Upper lobe of right lung (tissue), 1 donor: ENCODE data around the gene RPS23. TPM values are rescaled to one million over a fixed set of nuclear protein-coding genes. Genes with fewer than 3 reads are reported as not detected.
"Not testable (repeated sequence)": the region's sequence is repeated elsewhere in the genome, so short reads cannot be mapped to it uniquely, and the experiment has no call there.

Experiments used
- ATAC-seq: fragments of 200-7000 bp; cut with Tn5 transposase; one replicate; pipeline ENCODE4 v1.9.1; 2020; ENCODE audit warnings: mild to moderate bottlenecking, moderate library complexity
- DNase-seq: peaks from one replicate; pipeline ENCODE4 v3.0.0-alpha.2; 2020
- H3K27ac ChIP-seq: fragments of 200-600 bp; one replicate; pipeline ENCODE4 v1.8.0; 2022
- H3K27me3 ChIP-seq: fragments of 200-600 bp; one replicate; pipeline ENCODE4 v1.8.0; 2022; ENCODE audit warnings: mild to moderate bottlenecking
- H3K36me3 ChIP-seq: fragments of 200-600 bp; one replicate; pipeline ENCODE4 v1.8.0; 2022
- H3K4me1 ChIP-seq: fragments of 200-600 bp; one replicate; pipeline ENCODE4 v1.8.0; 2022
- H3K4me3 ChIP-seq: fragments of 200-600 bp; one replicate; pipeline ENCODE4 v1.8.0; 2022; ENCODE audit warnings: mild to moderate bottlenecking
- H3K9me3 ChIP-seq: fragments of 200-600 bp; one replicate; pipeline ENCODE4 v1.8.0; 2022
- intact Hi-C: fragments of 100-400 bp; cut with DNase I; formaldehyde crosslinking; loops from one replicate; pipeline ENCODE4 v1.11.0; 2022
- total RNA-seq: library from RNA; stranded (reverse); fragmentation: NEBNext Ultra II Directional; extraction: Animal tissue kit (Norgen Biotek cat#: 25700); gene quantifications from one replicate; pipeline ENCODE4 v1.2.1, GENCODE V29; 2021
- TF ChIP-seq, protein P1 (sequence below): fragments of 200-600 bp; IDR thresholded peaks from one replicate; pipeline ENCODE4 v1.8.0; 2022; ENCODE audit warnings: antibody characterized with exemption
- donor health status: DM: no; HTN: yes; CAD: no; lungs with severe emphysema.

Gene RPS23
- total RNA-seq, 1 donor from 2014 or later, result 1,379 TPM

DNA sequence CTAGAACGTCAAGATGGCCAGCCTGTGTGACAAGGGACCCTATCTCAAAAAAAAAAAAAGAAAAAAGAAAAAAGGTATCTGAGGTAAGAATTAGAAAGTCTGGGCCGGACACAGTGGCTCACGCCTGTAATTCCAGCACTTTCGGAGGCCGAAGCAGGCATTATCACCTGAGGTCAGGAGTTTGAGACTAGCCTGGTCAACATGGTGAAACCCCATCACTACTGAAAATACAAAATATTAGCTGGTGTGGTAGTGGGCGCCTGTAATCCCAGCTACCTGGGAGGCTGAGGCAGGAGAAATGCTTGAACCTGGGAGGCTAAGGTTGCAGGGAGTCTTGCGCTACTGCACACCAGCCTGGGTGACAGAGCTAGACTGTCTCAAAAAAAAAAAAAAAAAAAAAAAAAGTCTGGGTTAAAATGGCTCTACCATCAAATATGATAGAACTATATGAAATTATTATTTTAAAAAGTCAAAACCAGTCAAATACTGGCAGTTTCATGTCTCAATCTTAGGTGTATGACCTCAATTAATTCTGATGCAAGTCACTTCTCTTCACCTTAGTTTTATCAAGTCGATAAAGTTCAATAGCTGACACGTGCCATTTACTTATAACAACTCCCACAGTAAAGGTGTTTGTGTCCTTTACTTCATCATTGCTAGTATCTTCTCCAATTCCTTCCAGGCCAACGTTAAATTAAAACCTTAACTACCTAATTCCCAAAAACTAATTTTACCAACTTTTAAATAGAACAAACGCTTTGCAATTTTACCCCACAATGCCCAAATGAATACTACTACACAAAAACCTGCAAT is 1.1 kb downstream of the RPS23 start:
- intact Hi-C loops, result no loop called here
- peaks cover 16% of the 10 kb centered on the region for H3K4me1 ChIP-seq
- TF ChIP-seq, protein P1, sequence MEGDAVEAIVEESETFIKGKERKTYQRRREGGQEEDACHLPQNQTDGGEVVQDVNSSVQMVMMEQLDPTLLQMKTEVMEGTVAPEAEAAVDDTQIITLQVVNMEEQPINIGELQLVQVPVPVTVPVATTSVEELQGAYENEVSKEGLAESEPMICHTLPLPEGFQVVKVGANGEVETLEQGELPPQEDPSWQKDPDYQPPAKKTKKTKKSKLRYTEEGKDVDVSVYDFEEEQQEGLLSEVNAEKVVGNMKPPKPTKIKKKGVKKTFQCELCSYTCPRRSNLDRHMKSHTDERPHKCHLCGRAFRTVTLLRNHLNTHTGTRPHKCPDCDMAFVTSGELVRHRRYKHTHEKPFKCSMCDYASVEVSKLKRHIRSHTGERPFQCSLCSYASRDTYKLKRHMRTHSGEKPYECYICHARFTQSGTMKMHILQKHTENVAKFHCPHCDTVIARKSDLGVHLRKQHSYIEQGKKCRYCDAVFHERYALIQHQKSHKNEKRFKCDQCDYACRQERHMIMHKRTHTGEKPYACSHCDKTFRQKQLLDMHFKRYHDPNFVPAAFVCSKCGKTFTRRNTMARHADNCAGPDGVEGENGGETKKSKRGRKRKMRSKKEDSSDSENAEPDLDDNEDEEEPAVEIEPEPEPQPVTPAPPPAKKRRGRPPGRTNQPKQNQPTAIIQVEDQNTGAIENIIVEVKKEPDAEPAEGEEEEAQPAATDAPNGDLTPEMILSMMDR, result no peak
- H3K4me3 ChIP-seq, result peak overlapping the region; percentile 77
- ATAC-seq (no peak), DNase-seq (no peak)
- no peaks in the 10 kb centered on the region for H3K27me3 ChIP-seq
- H3K9me3 ChIP-seq, result no peaks in the 10 kb centered on the region
- peak overlapping the region; percentile 81 for H3K27ac ChIP-seq
- peaks cover 43% of the 10 kb centered on the region for H3K36me3 ChIP-seq

DNA sequence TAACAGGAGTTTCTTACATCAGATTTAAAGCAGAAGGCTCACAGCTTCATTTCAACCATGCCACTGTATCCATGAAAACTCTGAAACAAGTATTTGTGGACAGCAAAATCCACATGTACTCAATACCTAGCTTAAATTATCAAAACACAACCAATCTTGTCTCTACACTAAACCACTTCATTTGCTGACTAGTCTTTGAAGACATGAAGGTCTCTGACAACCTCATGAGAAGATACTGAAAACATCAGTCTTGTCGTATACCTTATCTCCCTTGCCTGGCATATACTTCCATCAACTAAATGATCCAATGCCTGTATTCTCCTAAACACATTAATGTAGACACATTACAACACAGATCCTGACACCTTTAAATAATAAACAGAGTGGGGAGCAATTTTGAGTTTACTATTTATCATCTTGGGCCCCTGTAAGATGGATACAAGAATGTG is 2.9 kb downstream of the RPS23 start:
- TF ChIP-seq, protein P1, result no peak
- Histone ChIP-seq H3K36me3 (peaks cover 43% of the 10 kb centered on the region), H3K9me3 (no peaks in the 10 kb centered on the region), H3K4me1 (peaks cover 16% of the 10 kb centered on the region), H3K4me3 (no peak overlapping the region), H3K27ac (no peak overlapping the region), H3K27me3 (no peaks in the 10 kb centered on the region)
- ATAC-seq, result no peak
- intact Hi-C loops, result no loop called here
- DNase-seq, result no peak

DNA sequence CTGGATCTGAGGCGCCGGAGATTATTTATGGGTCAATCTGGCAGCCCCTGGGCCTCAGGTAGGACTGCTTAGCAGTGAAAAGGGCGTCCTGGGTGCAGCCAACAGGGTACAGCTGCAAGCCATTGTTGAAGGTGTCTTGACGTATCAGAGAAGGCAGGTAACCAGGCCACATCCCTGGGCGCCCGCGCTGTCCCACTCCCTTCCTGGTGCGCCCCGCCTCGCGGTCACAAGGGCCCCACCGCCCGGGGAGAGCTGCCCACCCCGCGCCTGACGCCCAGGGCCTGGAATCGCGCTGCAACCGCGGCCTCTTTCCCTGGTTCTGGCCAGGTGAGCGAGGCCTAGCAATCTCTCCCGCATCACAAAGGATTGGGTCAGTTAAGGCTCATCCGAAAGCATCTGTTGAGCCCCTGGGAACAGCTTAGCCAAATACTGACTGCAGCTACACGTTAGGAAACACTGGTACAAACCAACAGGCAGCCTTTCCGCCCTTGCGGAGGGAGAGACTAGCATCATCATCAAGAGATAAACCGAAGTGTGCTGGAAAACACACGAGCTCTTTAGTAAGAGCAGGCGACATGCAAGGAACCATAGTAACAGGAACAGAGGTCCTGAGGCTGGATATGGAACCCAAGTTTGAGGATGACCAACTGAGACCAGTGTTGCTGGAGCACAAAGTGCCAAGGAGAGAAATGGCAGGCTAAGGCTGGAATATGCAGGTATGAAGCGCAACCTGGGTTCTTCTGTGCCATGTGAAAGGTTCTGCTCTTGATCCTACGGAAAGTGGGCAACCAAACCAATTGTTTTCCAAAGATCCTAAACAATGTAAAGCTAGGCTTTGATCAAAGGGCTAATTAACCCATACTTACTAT is 3.6 kb downstream of the RPS23 start:
- DNase-seq, result no peak
- intact Hi-C loops, result no loop called here
- no peak for ATAC-seq
- Histone ChIP-seq H3K4me1 (peaks cover 16% of the 10 kb centered on the region), H3K27me3 (no peaks in the 10 kb centered on the region), H3K27ac (no peak overlapping the region), H3K4me3 (no peak overlapping the region), H3K9me3 (no peaks in the 10 kb centered on the region), H3K36me3 (peaks cover 43% of the 10 kb centered on the region)
- TF ChIP-seq, protein P1, result no peak

DNA sequence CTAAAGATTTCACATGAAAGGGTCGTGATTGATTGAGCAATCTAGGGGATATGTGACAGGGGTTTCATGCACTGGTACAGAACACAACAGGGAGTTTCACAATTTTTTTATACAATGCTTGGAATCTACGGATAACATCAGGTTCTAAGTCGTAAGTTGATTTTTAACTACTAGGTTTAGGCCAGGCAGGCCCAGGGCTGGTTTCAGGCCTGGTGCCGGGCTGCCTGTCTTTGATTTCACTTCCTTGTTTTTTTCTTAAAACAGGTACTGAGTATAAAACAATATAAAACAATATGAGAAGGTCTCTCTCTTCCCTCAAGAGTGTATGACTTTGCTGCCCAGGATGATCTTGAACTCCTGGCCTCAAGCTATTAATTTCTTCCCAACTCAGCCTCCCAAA is 4.7 kb downstream of the RPS23 start:
- H3K27ac ChIP-seq, DNase-seq, H3K9me3 ChIP-seq, H3K4me3 ChIP-seq, ATAC-seq, intact Hi-C loops, H3K27me3 ChIP-seq: not testable (repeated sequence)
- H3K4me1 ChIP-seq, result peaks cover 11% of the 10 kb centered on the region
- peaks cover 43% of the 10 kb centered on the region for H3K36me3 ChIP-seq

DNA sequence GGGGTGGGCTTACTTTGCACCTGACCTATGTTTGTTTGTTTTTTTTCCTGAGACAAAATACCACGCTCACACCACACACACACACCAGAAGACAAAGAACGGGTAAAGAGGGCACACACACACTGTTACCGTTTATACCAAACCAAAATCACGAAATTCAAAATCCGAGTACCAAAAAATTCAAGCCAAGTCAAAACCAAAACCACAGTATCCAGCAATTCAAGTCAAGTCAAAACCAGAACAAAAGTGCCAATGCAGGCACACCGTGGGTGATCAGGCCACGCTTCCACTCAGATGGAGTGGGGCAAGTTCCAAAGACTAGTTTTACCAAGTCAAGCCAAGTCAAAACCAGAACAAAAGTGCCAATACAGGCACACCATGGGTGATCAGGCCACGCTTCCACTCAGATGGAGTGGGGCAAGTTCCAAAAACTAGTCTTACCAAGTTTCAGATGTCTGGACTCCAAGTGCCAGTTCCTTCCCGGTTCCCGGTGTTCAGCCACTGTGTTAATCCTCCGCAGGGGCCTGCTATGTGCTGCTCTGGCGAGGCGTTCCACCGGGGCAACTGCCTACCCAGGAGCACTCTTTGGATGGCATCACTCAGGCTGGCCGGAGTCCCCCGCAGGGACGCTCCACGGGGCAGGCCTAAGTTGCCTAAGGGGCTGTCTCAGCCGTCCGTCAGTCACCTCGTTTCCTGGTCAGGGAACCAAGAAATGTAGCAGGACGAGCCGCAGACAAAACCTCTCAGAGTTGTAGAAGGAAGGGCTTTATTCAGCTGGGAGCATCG is 5.4 kb downstream of the RPS23 start:
- H3K4me3 ChIP-seq, H3K27me3 ChIP-seq, ATAC-seq, H3K9me3 ChIP-seq, intact Hi-C loops, H3K27ac ChIP-seq, DNase-seq: not testable (repeated sequence)
- H3K4me1 ChIP-seq, result peaks cover 11% of the 10 kb centered on the region
- H3K36me3 ChIP-seq, result peaks cover 43% of the 10 kb centered on the region

DNA sequence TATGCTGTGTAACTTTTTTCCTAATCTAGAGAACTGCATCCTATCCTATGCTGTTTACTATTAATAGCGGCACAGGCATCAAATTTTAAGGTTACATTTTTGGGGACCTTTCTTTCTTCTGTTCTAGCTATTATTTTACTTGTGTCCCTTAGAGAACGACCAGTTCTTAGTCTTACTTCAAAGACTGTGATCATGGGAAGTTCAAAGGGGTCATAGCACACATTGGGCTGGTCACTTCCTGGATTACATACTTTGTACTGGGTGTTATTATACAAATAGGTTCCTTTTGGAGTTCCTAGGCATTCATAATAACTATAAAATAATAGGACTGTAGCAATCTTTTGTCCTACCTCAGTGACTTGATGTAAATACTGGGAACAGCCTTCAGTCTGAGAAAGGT is 8.8 kb downstream of the RPS23 start:
- Histone ChIP-seq H3K27ac (peak overlapping the region; percentile 43), H3K36me3 (peaks cover 15% of the 10 kb centered on the region)
- H3K27me3 ChIP-seq, DNase-seq, intact Hi-C loops, H3K4me1 ChIP-seq, H3K4me3 ChIP-seq, ATAC-seq, H3K9me3 ChIP-seq: not testable (repeated sequence)

DNA sequence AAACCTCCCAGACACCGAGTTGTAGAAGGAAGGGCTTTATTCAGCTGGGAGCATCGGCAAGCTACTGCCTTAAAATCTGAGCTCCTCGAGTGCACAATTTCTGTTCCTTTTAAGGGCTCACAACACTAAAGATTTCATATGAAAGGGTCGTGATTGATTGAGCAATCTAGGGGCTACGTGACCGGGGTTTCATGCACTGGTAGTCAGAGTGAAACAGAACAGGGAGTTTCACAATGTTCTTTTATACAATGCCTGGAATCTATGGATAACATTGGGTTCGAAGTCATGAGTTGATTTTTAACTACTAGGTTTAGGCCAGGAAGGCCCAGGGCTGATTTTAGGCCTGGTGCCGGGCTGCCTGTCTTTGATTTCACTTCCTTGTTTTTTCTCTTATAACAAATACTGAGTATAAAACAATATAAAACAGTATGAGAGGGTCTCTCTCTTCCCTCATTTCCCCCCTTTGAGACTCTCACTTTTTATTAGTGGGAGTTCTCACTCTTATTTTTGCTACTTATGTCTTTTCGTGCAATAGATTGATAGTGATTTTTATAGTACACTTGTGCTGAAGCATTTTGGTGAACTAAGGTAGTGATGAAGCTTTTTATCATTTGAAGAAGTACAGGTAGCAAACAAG is 10.7 kb downstream of the RPS23 start:
- intact Hi-C loops, DNase-seq, H3K4me3 ChIP-seq, H3K9me3 ChIP-seq, H3K36me3 ChIP-seq, H3K4me1 ChIP-seq, H3K27ac ChIP-seq, ATAC-seq, H3K27me3 ChIP-seq: not testable (repeated sequence)
